Liver (tissue), 9 donors: ENCODE data around the gene TK1. TPM values are rescaled to one million over a fixed set of nuclear protein-coding genes. Genes with fewer than 3 reads are reported as not detected.

Source experiments
- DNase-seq: peaks from one replicate; pipeline ENCODE4 v3.0.0-alpha.2; 2017; ENCODE audit warnings: low spot score
- H3K27ac ChIP-seq, 2 donors: one replicate each; pipeline ENCODE4 v1.7.0; 2013; ENCODE audit warnings: inconsistent platforms in 2 of 2, low read length in 2 of 2, control low read depth in 1 of 2, low read depth in 1 of 2, mild to moderate bottlenecking in 1 of 2
- H3K27me3 ChIP-seq, 4 donors: one replicate each; pipeline versions ENCODE4 v1.6.1 to v1.7.0; 2013; ENCODE audit warnings: low read length in 3 of 4, inconsistent platforms in 1 of 4, mild to moderate bottlenecking in 1 of 4, moderate library complexity in 1 of 4; ENCODE audit not compliant: control insufficient read depth in 4 of 4, insufficient read depth in 4 of 4
- H3K36me3 ChIP-seq, 4 donors: one replicate each; pipeline versions ENCODE4 v1.6.1 to v1.7.0; 2013; ENCODE audit warnings: low read length in 3 of 4, mild to moderate bottlenecking in 3 of 4, low read depth in 1 of 4, moderate library complexity in 1 of 4; ENCODE audit not compliant: control insufficient read depth in 4 of 4, insufficient read depth in 3 of 4
- H3K4me1 ChIP-seq, 4 donors: one replicate each; pipeline versions ENCODE4 v1.6.1 to v1.7.0; 2013; ENCODE audit warnings: low read length in 3 of 4, mild to moderate bottlenecking in 3 of 4, moderate library complexity in 1 of 4; ENCODE audit not compliant: control insufficient read depth in 4 of 4, insufficient read depth in 4 of 4
- H3K4me3 ChIP-seq, 3 donors: one replicate each; pipeline versions ENCODE4 v1.6.1 to v1.7.0; 2013; ENCODE audit warnings: low read length in 3 of 3, control low read depth in 1 of 3, low read depth in 1 of 3, mild to moderate bottlenecking in 1 of 3
- H3K9ac ChIP-seq, 2 donors: one replicate each; pipeline ENCODE4 v1.7.0; 2013; ENCODE audit warnings: low read length in 2 of 2, mild to moderate bottlenecking in 2 of 2, moderate library complexity in 2 of 2, control low read depth in 1 of 2, low read depth in 1 of 2
- H3K9me3 ChIP-seq, 4 donors: one replicate each; pipeline versions ENCODE4 v1.6.1 to v1.7.0; 2013; ENCODE audit warnings: low read length in 3 of 4; ENCODE audit not compliant: control insufficient read depth in 4 of 4
- ATF3 ChIP-seq: IDR thresholded peaks from 2 replicates; pipeline ENCODE4 v1.6.1; 2016; ENCODE audit warnings: antibody characterized with exemption
- EGR1 ChIP-seq, 2 donors: IDR thresholded peaks; 2 replicates each; pipeline ENCODE4 v1.6.1; 2016 to 2018; ENCODE audit warnings: antibody characterized with exemption in 2 of 2, low read depth in 2 of 2
- FOXA1 ChIP-seq: IDR thresholded peaks from 2 replicates; pipeline ENCODE4 v1.6.1; 2016; ENCODE audit warnings: antibody characterized with exemption
- FOXA2 ChIP-seq: IDR thresholded peaks from 2 replicates; pipeline ENCODE4 v1.6.1; 2016; ENCODE audit warnings: antibody characterized with exemption
- HNF4A ChIP-seq, 2 donors: conservative IDR thresholded peaks; 2 replicates each; pipeline ENCODE4 v1.6.1; 2016; ENCODE audit warnings: antibody characterized with exemption in 2 of 2, mild to moderate bottlenecking in 2 of 2
- HNF4G ChIP-seq: IDR thresholded peaks from 2 replicates; pipeline ENCODE4 v1.6.1; 2016; ENCODE audit warnings: antibody characterized with exemption
- JUND ChIP-seq, 2 donors: IDR thresholded peaks; 2 replicates each; pipeline ENCODE4 v1.6.1; 2016; ENCODE audit warnings: antibody characterized with exemption in 2 of 2
- RAD21 ChIP-seq, 2 donors: IDR thresholded peaks; 2 replicates each; pipeline ENCODE4 v1.6.1; 2016; ENCODE audit warnings: antibody characterized with exemption in 2 of 2, mild to moderate bottlenecking in 2 of 2
- RXRA ChIP-seq, 2 donors: IDR thresholded peaks; 2 replicates each; pipeline ENCODE4 v1.6.1; 2017 to 2018; ENCODE audit warnings: antibody characterized with exemption in 2 of 2, mild to moderate bottlenecking in 1 of 2
- SP1 ChIP-seq: IDR thresholded peaks from 2 replicates; pipeline ENCODE4 v1.6.1; 2018; ENCODE audit warnings: antibody characterized with exemption, mild to moderate bottlenecking
- TAF1 ChIP-seq: conservative IDR thresholded peaks from 2 replicates; pipeline ENCODE4 v1.6.1; 2016; ENCODE audit warnings: antibody characterized with exemption, mild to moderate bottlenecking
- YY1 ChIP-seq: IDR thresholded peaks from 2 replicates; pipeline ENCODE4 v1.6.1; 2016; ENCODE audit warnings: antibody characterized with exemption, mild to moderate bottlenecking
- WGBS: extraction: QIAGEN DNeasy Blood & Tissue Kit; methylation state at CpG from one replicate; pipeline ENCODE4 v1.1.7; 2013; 5-methylcytosine and 5-hydroxymethylcytosine counted together
- polyA plus RNA-seq, 2 donors: library from polyadenylated mRNA; stranded (reverse) in 1 of 2; unstranded in 1 of 2; fragments of 200-250 nt in 1 of 2; fragments of >200 nt in 1 of 2; fragmentation: Nextera tagmentation in 1 of 2; extraction: Ambion mirVana in 1 of 2; gene quantifications; one replicate each; pipeline versions ENCODE4 v1.2.1 to v1.2.3, GENCODE V29; 2013 to 2015
- total RNA-seq, 2 donors: library from RNA; depleted of rRNA; stranded (reverse); fragments of >200 nt; gene quantifications; one replicate each; pipeline ENCODE4 v1.2.3, GENCODE V29; 2014
- TF ChIP-seq, protein P1 (sequence below): IDR thresholded peaks from 2 replicates; pipeline ENCODE4 v1.6.1; 2016; ENCODE audit warnings: antibody characterized with exemption
- TF ChIP-seq, protein P2 (sequence below): fragments of 150-350 bp; IDR thresholded peaks from 2 replicates; pipeline ENCODE4 v1.5.1; 2017; ENCODE audit warnings: improper control_type of control experiment, low read depth, low read length; ENCODE audit not compliant: missing input control
- TF ChIP-seq, protein P3 (sequence below): IDR thresholded peaks from 2 replicates; pipeline ENCODE4 v1.6.1; 2016; ENCODE audit warnings: antibody characterized with exemption, mild to moderate bottlenecking
- TF ChIP-seq, protein P4 (sequence below): IDR thresholded peaks from 2 replicates; pipeline ENCODE4 v1.6.1; 2016; ENCODE audit warnings: antibody characterized with exemption
- donor health status: healthy.
- donor health status: healthy.
- donor health status: healthy.
- donor health status: healthy.
- donor health status: healthy.

Gene TK1
- total and polyA plus RNA-seq, 4 donors: 0.84 to 97.6 (median 10.1) TPM

DNA sequence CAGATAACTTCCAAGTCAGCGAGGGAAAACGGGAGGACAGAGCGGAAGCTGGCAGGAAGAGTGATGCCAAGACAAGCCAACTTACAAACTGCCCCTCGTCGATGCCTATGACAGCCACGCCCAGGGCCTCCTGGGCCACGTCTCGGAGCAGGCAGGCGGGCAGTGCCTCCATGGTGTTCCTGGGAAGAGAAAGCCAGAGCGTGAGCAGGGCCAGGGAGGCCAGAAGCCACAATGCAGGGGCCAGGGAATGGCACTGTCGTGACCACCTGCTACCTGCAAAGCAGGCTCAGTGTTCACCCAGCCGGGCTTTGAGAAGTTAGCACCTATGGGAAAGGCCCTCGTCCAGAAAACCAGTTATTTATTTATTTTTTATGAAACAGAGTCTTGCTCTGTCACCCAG, 4.3 kb downstream of the TK1 start:
- no peak overlapping the region for H3K27ac ChIP-seq

GRCh38 chr17:78180508-78180907, 6.3 kb downstream of the TK1 start:
- Histone ChIP-seq H3K27me3 (no peaks in the 10 kb centered on the region), H3K4me3 (no peak overlapping the region), H3K4me1 (peaks cover 19 to 44% (median 35%) of the 10 kb centered on the region in 4 donors), H3K27ac (peak overlapping the region; percentile 18 to 35), H3K9me3 (no peaks in the 10 kb centered on the region), H3K36me3 (no peaks in the 10 kb centered on the region), H3K9ac (no peak overlapping the region)
- TF ChIP-seq, protein P1, sequence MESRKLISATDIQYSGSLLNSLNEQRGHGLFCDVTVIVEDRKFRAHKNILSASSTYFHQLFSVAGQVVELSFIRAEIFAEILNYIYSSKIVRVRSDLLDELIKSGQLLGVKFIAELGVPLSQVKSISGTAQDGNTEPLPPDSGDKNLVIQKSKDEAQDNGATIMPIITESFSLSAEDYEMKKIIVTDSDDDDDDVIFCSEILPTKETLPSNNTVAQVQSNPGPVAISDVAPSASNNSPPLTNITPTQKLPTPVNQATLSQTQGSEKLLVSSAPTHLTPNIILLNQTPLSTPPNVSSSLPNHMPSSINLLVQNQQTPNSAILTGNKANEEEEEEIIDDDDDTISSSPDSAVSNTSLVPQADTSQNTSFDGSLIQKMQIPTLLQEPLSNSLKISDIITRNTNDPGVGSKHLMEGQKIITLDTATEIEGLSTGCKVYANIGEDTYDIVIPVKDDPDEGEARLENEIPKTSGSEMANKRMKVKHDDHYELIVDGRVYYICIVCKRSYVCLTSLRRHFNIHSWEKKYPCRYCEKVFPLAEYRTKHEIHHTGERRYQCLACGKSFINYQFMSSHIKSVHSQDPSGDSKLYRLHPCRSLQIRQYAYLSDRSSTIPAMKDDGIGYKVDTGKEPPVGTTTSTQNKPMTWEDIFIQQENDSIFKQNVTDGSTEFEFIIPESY: no peak
- TF ChIP-seq HNF4G (no peak), FOXA1 (no peak), SP1 (no peak), RAD21 (IDR thresholded peaks at IDR 0.05) (no peak), FOXA2 (no peak), RXRA (IDR thresholded peaks at IDR 0.05) (no peak), TAF1 (no peak), ATF3 (no peak)
- TF ChIP-seq, protein P2, sequence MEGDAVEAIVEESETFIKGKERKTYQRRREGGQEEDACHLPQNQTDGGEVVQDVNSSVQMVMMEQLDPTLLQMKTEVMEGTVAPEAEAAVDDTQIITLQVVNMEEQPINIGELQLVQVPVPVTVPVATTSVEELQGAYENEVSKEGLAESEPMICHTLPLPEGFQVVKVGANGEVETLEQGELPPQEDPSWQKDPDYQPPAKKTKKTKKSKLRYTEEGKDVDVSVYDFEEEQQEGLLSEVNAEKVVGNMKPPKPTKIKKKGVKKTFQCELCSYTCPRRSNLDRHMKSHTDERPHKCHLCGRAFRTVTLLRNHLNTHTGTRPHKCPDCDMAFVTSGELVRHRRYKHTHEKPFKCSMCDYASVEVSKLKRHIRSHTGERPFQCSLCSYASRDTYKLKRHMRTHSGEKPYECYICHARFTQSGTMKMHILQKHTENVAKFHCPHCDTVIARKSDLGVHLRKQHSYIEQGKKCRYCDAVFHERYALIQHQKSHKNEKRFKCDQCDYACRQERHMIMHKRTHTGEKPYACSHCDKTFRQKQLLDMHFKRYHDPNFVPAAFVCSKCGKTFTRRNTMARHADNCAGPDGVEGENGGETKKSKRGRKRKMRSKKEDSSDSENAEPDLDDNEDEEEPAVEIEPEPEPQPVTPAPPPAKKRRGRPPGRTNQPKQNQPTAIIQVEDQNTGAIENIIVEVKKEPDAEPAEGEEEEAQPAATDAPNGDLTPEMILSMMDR: no peak
- TF ChIP-seq, protein P3, sequence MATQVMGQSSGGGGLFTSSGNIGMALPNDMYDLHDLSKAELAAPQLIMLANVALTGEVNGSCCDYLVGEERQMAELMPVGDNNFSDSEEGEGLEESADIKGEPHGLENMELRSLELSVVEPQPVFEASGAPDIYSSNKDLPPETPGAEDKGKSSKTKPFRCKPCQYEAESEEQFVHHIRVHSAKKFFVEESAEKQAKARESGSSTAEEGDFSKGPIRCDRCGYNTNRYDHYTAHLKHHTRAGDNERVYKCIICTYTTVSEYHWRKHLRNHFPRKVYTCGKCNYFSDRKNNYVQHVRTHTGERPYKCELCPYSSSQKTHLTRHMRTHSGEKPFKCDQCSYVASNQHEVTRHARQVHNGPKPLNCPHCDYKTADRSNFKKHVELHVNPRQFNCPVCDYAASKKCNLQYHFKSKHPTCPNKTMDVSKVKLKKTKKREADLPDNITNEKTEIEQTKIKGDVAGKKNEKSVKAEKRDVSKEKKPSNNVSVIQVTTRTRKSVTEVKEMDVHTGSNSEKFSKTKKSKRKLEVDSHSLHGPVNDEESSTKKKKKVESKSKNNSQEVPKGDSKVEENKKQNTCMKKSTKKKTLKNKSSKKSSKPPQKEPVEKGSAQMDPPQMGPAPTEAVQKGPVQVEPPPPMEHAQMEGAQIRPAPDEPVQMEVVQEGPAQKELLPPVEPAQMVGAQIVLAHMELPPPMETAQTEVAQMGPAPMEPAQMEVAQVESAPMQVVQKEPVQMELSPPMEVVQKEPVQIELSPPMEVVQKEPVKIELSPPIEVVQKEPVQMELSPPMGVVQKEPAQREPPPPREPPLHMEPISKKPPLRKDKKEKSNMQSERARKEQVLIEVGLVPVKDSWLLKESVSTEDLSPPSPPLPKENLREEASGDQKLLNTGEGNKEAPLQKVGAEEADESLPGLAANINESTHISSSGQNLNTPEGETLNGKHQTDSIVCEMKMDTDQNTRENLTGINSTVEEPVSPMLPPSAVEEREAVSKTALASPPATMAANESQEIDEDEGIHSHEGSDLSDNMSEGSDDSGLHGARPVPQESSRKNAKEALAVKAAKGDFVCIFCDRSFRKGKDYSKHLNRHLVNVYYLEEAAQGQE: no peak
- 84% methylated on average over 2 of the region's 2 CpGs for WGBS
- no peak for DNase-seq

More for the DNA sequence above, 4.3 kb downstream of the TK1 start:
- Histone ChIP-seq H3K27me3 (no peaks in the 10 kb centered on the region), H3K9me3 (no peaks in the 10 kb centered on the region), H3K36me3 (no peaks in the 10 kb centered on the region), H3K4me3 (no peak overlapping the region), H3K9ac (no peak overlapping the region), H3K4me1 (peaks cover 13 to 40% (median 32%) of the 10 kb centered on the region in 4 donors)
- 96% methylated on average over 13 of the region's 13 CpGs for WGBS
- no peak for DNase-seq
- no peak for TF ChIP-seq FOXA1
- no peak for TF ChIP-seq YY1
- TF ChIP-seq, protein P1: no peak
- no peak for TF ChIP-seq HNF4G
- TF ChIP-seq TAF1: no peak
- no peak for TF ChIP-seq HNF4A (conservative IDR thresholded peaks at IDR 0.05)
- TF ChIP-seq EGR1 (IDR thresholded peaks at IDR 0.05; ENCODE audit: low read depth in 2 of 2): no peak
- TF ChIP-seq, protein P4, sequence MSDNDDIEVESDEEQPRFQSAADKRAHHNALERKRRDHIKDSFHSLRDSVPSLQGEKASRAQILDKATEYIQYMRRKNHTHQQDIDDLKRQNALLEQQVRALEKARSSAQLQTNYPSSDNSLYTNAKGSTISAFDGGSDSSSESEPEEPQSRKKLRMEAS: no peak
- no peak for TF ChIP-seq RXRA (IDR thresholded peaks at IDR 0.05)
- TF ChIP-seq RAD21 (IDR thresholded peaks at IDR 0.05): no peak
- TF ChIP-seq JUND (IDR thresholded peaks at IDR 0.05): no peak
- TF ChIP-seq, protein P2: no peak
